Ishikawa (cell line): ENCODE measurements around the gene OR4Q3.

ENCODE experiments used
- CEBPB ChIP-seq: IDR thresholded peaks from 2 replicates; pipeline ENCODE4 v1.6.1; 2012
- CREB1 ChIP-seq: IDR thresholded peaks from 2 replicates; pipeline ENCODE4 v1.6.1; 2012; ENCODE audit warnings: low read depth
- EGR1 ChIP-seq: IDR thresholded peaks from 2 replicates; pipeline ENCODE4 v1.6.1; 2012
- EP300 ChIP-seq: IDR thresholded peaks from 2 replicates; pipeline ENCODE4 v1.6.1; 2012; ENCODE audit warnings: borderline replicate concordance
- FOXM1 ChIP-seq: IDR thresholded peaks from 2 replicates; pipeline ENCODE4 v1.6.1; 2012; ENCODE audit warnings: low read depth, borderline replicate concordance
- NFIC ChIP-seq: IDR thresholded peaks from 2 replicates; pipeline ENCODE4 v1.6.1; 2012
- RAD21 ChIP-seq: IDR thresholded peaks from 2 replicates; pipeline ENCODE4 v1.6.1; 2012; ENCODE audit warnings: low read depth
- TAF1 ChIP-seq: IDR thresholded peaks from 2 replicates; pipeline ENCODE4 v1.6.1; 2012; ENCODE audit warnings: low read depth, mild to moderate bottlenecking
- TCF12 ChIP-seq: IDR thresholded peaks from 2 replicates; pipeline ENCODE4 v1.6.1; 2012; ENCODE audit warnings: low read depth
- TEAD4 ChIP-seq: IDR thresholded peaks from 2 replicates; pipeline ENCODE4 v1.6.1; 2012
- YY1 ChIP-seq: IDR thresholded peaks from 2 replicates; pipeline ENCODE4 v1.6.1; 2012; ENCODE audit warnings: low read depth
- ZBTB7A ChIP-seq: IDR thresholded peaks from 2 replicates; pipeline ENCODE4 v1.6.1; 2012; ENCODE audit warnings: low read depth
- TF ChIP-seq, protein P1 (sequence below): IDR thresholded peaks from 2 replicates; pipeline ENCODE4 v1.6.1; 2012
- TF ChIP-seq, protein P2 (sequence below): IDR thresholded peaks from 2 replicates; pipeline ENCODE4 v1.6.1; 2012
- TF ChIP-seq, protein P3 (sequence below): IDR thresholded peaks from 2 replicates; pipeline ENCODE4 v1.6.1; 2012; ENCODE audit warnings: low read depth, mild to moderate bottlenecking

Gene OR4Q3

DNA sequence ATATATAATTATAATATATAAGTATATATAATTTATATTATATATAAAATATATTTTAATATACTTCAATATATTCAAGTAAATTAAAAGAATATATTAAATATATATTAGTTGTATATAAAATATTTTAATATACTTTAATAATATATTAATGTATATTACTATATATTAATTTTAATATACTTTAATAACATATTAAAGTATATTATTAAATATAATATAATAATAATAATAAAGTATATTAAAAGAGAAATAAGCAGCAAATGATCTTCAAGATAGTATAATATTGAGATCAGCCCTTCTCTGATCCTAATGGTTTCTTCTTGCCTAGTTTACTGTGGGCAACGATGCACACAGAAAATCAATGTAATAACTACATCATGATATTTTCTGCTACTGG is 32.2 kb downstream of the OR4Q3 start:
- TF ChIP-seq TCF12 = no peak
- no peak for TF ChIP-seq CEBPB
- no peak for TF ChIP-seq NFIC
- no peak for TF ChIP-seq RAD21
- TF ChIP-seq CREB1 = no peak
- no peak for TF ChIP-seq EP300
- TF ChIP-seq, protein P1, sequence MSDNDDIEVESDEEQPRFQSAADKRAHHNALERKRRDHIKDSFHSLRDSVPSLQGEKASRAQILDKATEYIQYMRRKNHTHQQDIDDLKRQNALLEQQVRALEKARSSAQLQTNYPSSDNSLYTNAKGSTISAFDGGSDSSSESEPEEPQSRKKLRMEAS = no peak
- TF ChIP-seq YY1 = no peak
- no peak for TF ChIP-seq ZBTB7A
- no peak for TF ChIP-seq TAF1
- no peak for TF ChIP-seq FOXM1
- TF ChIP-seq, protein P2, sequence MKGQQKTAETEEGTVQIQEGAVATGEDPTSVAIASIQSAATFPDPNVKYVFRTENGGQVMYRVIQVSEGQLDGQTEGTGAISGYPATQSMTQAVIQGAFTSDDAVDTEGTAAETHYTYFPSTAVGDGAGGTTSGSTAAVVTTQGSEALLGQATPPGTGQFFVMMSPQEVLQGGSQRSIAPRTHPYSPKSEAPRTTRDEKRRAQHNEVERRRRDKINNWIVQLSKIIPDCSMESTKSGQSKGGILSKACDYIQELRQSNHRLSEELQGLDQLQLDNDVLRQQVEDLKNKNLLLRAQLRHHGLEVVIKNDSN = no peak
- TF ChIP-seq TEAD4 = no peak
- no peak for TF ChIP-seq EGR1
- TF ChIP-seq, protein P3, sequence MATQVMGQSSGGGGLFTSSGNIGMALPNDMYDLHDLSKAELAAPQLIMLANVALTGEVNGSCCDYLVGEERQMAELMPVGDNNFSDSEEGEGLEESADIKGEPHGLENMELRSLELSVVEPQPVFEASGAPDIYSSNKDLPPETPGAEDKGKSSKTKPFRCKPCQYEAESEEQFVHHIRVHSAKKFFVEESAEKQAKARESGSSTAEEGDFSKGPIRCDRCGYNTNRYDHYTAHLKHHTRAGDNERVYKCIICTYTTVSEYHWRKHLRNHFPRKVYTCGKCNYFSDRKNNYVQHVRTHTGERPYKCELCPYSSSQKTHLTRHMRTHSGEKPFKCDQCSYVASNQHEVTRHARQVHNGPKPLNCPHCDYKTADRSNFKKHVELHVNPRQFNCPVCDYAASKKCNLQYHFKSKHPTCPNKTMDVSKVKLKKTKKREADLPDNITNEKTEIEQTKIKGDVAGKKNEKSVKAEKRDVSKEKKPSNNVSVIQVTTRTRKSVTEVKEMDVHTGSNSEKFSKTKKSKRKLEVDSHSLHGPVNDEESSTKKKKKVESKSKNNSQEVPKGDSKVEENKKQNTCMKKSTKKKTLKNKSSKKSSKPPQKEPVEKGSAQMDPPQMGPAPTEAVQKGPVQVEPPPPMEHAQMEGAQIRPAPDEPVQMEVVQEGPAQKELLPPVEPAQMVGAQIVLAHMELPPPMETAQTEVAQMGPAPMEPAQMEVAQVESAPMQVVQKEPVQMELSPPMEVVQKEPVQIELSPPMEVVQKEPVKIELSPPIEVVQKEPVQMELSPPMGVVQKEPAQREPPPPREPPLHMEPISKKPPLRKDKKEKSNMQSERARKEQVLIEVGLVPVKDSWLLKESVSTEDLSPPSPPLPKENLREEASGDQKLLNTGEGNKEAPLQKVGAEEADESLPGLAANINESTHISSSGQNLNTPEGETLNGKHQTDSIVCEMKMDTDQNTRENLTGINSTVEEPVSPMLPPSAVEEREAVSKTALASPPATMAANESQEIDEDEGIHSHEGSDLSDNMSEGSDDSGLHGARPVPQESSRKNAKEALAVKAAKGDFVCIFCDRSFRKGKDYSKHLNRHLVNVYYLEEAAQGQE = no peak
